HCT116 (cell line): Measurements from ENCODE around the gene CERS5. TPM values are rescaled to one million over a fixed set of nuclear protein-coding genes. Genes with fewer than 3 reads are reported as not detected.

Experiments used
- ATAC-seq: fragments of 200-7000 bp; cut with Tn5 transposase; 2 replicates; pipeline ENCODE4 v1.9.1; 2020; ENCODE audit warnings: mild to moderate bottlenecking, moderate library complexity
- BruUV-seq: library from RNA; stranded (reverse); fragments of 400-500 nt; replicated peaks from 2 replicates; lab custom pipeline; 2021; lab: Mats Ljungman, UMichigan
- CTCF ChIA-PET: fragments of 300-600 bp; sonication (Branson Sonifier 250); formaldehyde crosslinking; loops from one replicate; lab custom pipeline; 2021; ENCODE audit warnings: antibody characterized with exemption; lab: Charles Lee
- POLR2A ChIA-PET: fragments of 300-600, 350-600 bp; sonication (Branson Sonifier 250); formaldehyde crosslinking; loops from one replicate; lab custom pipeline; 2021; ENCODE audit warnings: antibody characterized with exemption; lab: Charles Lee
- RAD21 ChIA-PET, 2 experiments: fragments of 300-600 bp; sonication (Branson Sonifier 250); formaldehyde crosslinking; loops; one replicate each; lab custom pipeline; 2023; ENCODE audit warnings: low total read pairs in 2 of 2; ENCODE audit not compliant: uncharacterized antibody in 2 of 2, unreplicated experiment in 2 of 2, low non-redundant PET in 1 of 2; lab: Charles Lee
- DNase-seq: peaks from one replicate; pipeline ENCODE4 v3.0.0-alpha.2; 2010; ENCODE audit warnings: low read depth, low spot score
- H2AFZ ChIP-seq: fragments of 200-600 bp; shearing (Covaris generic), sonication (generic); 2 replicates; pipeline ENCODE4 v1.6.1; 2017; ENCODE audit warnings: low read depth, mixed run types, mixed read lengths, antibody characterized with exemption, low read length; ENCODE audit not compliant: poor library complexity, severe bottlenecking
- H3K27ac ChIP-seq: 2 replicates; pipeline ENCODE4 v1.5.1; 2012; ENCODE audit warnings: low read depth, low read length
- H3K27me3 ChIP-seq: fragments of 200-600 bp; sonication (generic); 2 replicates; pipeline ENCODE4 v1.6.1; 2016; ENCODE audit warnings: mixed run types, low read length, mixed read lengths; ENCODE audit not compliant: insufficient read depth
- H3K36me3 ChIP-seq, 2 experiments: fragments of 200-500 bp in 1 of 2; fragments of 200-600 bp in 1 of 2; sonication (Bioruptor generic) in 1 of 2; sonication (generic) in 1 of 2; 2 replicates each; pipeline versions ENCODE4 v1.5.1 to v1.6.1; 2014 to 2016; ENCODE audit warnings: low read length in 2 of 2, inconsistent platforms in 1 of 2, mixed read lengths in 1 of 2, mixed run types in 1 of 2; ENCODE audit not compliant: insufficient read depth in 2 of 2, control insufficient read depth in 1 of 2
- H3K4me1 ChIP-seq, 2 experiments: fragments of 200-600 bp in 1 of 2; sonication (generic) in 1 of 2; 2 replicates each; pipeline versions ENCODE4 v1.5.1 to v1.6.1; 2012 to 2017; ENCODE audit warnings: low read length in 2 of 2, inconsistent platforms in 1 of 2, mild to moderate bottlenecking in 1 of 2, mixed read lengths in 1 of 2, mixed run types in 1 of 2, moderate library complexity in 1 of 2; ENCODE audit not compliant: insufficient read depth in 2 of 2, control insufficient read depth in 1 of 2
- H3K4me2 ChIP-seq: fragments of 200-600 bp; sonication (generic); 2 replicates; pipeline ENCODE4 v1.6.1; 2017; ENCODE audit warnings: mixed run types, low read length, mixed read lengths
- H3K4me3 ChIP-seq, 2 experiments: fragments of 200-600 bp in 1 of 2; sonication (generic) in 1 of 2; replicated peaks in 1 of 2; 2 replicates each; pipeline ENCODE4 v1.5.1; 2011 to 2016; ENCODE audit warnings: low read length in 2 of 2, control low read depth in 1 of 2, low read depth in 1 of 2, mild to moderate bottlenecking in 1 of 2, mixed read lengths in 1 of 2, mixed run types in 1 of 2
- H3K79me2 ChIP-seq: fragments of 200-600 bp; sonication (generic); 2 replicates; pipeline ENCODE4 v1.6.1; 2017; ENCODE audit warnings: mild to moderate bottlenecking, mixed run types, low read length, moderate library complexity, mixed read lengths; ENCODE audit not compliant: insufficient read depth
- H3K9ac ChIP-seq: fragments of 200-600 bp; sonication (generic); 2 replicates; pipeline ENCODE4 v1.6.1; 2016; ENCODE audit warnings: low read length, mixed read lengths
- H3K9me2 ChIP-seq: fragments of 200-600 bp; sonication (generic), shearing (Covaris generic); 2 replicates; pipeline ENCODE4 v1.6.1; 2017; ENCODE audit warnings: mixed run types, mild to moderate bottlenecking, moderate library complexity; ENCODE audit not compliant: insufficient read depth
- H3K9me3 ChIP-seq, 2 experiments: fragments of 200-500 bp in 1 of 2; fragments of 200-600 bp in 1 of 2; sonication (Bioruptor generic) in 1 of 2; sonication (generic) in 1 of 2; 2 replicates each; pipeline ENCODE4 v1.6.1; 2014 to 2017; ENCODE audit warnings: low read length in 2 of 2, mixed read lengths in 2 of 2, inconsistent platforms in 1 of 2, low read depth in 1 of 2, mild to moderate bottlenecking in 1 of 2, mixed run types in 1 of 2, moderate library complexity in 1 of 2; ENCODE audit not compliant: control insufficient read depth in 1 of 2, insufficient read depth in 1 of 2
- H4K20me1 ChIP-seq: fragments of 200-600 bp; sonication (generic), shearing (Covaris generic); 2 replicates; pipeline ENCODE4 v1.6.1; 2017; ENCODE audit warnings: mixed run types, mild to moderate bottlenecking, moderate library complexity; ENCODE audit not compliant: insufficient read depth
- EZH2 ChIP-seq: fragments of 200-600 bp; sonication (generic); IDR thresholded peaks from 2 replicates; pipeline ENCODE4 v1.6.1; 2017; ENCODE audit warnings: antibody characterized with exemption, mixed run types
- EZH2phosphoT487 ChIP-seq: fragments of 200-600 bp; IDR thresholded peaks from 2 replicates; pipeline ENCODE4 v1.6.1; 2018; ENCODE audit warnings: antibody characterized with exemption, borderline replicate concordance
- JUND ChIP-seq: IDR thresholded peaks from 2 replicates; pipeline ENCODE4 v1.6.1; 2012
- POLR2AphosphoS5 ChIP-seq: IDR thresholded peaks from 2 replicates; pipeline ENCODE4 v1.6.1; 2011; ENCODE audit warnings: mild to moderate bottlenecking, low read depth, low read length, moderate library complexity
- TCF7L2 ChIP-seq: IDR thresholded peaks from 2 replicates; pipeline ENCODE4 v1.7.0; 2011; ENCODE audit warnings: borderline replicate concordance, inconsistent platforms; ENCODE audit not compliant: insufficient read depth, insufficient read length; ENCODE audit errors: extremely low read depth
- YY1 ChIP-seq: IDR thresholded peaks from 2 replicates; pipeline ENCODE4 v1.6.1; 2011; ENCODE audit warnings: low read length, low read depth, moderate library complexity, mild to moderate bottlenecking; ENCODE audit not compliant: insufficient replicate concordance; ENCODE audit errors: extremely low read depth
- intact Hi-C: fragments of 100-400 bp; cut with micrococcal nuclease; formaldehyde crosslinking; loops from 2 replicates; pipeline ENCODE4 v1.10.0; 2022
- total RNA-seq: library from RNA; stranded (reverse); gene quantifications from one replicate; pipeline ENCODE4 v1.2.1, GENCODE V29; 2021; ENCODE audit not compliant: unreplicated experiment
- TF ChIP-seq, protein P1 (sequence below): IDR thresholded peaks from 2 replicates; pipeline ENCODE4 v1.6.1; 2012
- TF ChIP-seq, protein P2 (sequence below), 3 experiments: fragments of 200-600 bp in 1 of 3; sonication (generic) in 1 of 3; IDR thresholded peaks in 2 of 3; conservative IDR thresholded peaks in 1 of 3; 2 replicates each; pipeline ENCODE4 v1.5.1; 2012 to 2017; ENCODE audit warnings: low read depth in 2 of 3, low read length in 2 of 3, antibody characterized with exemption in 1 of 3, borderline replicate concordance in 1 of 3, control low read depth in 1 of 3, mild to moderate bottlenecking in 1 of 3, mixed read lengths in 1 of 3, mixed run types in 1 of 3, moderate library complexity in 1 of 3; ENCODE audit not compliant: insufficient read depth in 1 of 3

Gene CERS5
- total RNA-seq, 1 experiment from 2014 or later, result 33.4 TPM

DNA sequence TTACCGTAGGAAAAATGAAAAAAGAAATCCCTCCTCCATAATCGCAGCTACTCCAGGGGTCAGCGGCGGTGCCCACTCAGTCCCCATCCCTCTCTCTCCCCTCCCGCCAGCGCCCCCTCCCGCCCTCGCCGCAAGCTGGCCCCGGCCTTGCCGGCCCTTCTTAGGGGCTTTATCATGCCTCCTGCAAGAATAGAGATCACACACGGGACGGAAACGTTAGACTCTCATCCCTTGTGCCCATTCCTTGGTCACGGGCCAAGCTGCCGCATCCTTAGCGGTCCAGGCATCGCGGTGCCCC is 55.8 kb downstream of the CERS5 start (continued):
- TF ChIP-seq EZH2 (no peak), YY1 (no peak), EZH2phosphoT487 (no peak)

DNA sequence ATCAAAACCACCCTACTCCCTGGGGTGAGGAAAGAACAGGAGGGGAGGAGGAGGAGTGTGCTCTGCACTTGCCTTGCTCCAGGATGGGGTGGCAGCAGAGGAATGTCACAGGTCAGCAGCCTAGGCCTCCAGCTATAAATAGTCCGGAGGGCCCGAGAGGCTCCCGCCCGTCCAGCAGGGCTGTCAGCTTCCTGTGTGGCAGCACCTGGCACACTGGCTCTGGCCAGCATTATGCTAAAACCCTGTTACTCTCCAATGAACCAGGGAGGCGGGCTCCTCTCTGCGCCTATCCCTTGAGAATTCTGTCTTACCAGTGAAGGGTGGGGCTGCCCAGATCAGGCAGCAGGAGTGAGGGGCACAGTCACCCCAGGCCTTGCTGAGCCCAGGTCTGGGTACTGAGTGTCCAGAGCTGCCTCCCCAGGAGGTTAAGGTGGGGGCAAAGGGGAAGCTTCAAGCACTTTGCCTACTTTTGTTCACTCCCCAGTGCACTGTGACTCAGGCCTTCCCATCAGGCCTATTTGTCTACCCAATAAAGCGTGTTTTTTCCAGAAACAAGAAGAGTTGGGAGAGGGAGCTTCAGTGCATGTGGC is 56.3 kb downstream of the CERS5 start:
- peak overlapping the region; percentile 64 for H3K4me2 ChIP-seq
- no peaks in the 10 kb centered on the region for H3K9me2 ChIP-seq
- no peaks in the 10 kb centered on the region for H3K9me3 ChIP-seq
- H3K9ac ChIP-seq, result peak overlapping the region; percentile 33
- intact Hi-C loops, result loop anchor here (2.0 to 5.0 kb wide), 2 partner anchors 56 to 201 kb away; partner anchors contain the start of gene CERS5
- peak overlapping the region in 1 of 2 experiments; percentile 36; a peak in 1 of 4 replicates for H3K4me3 ChIP-seq
- DNase-seq (no peak), ATAC-seq (no peak)
- ChIA-PET POLR2A (interaction anchor here (0.9 to 2.8 kb wide), 4 partner anchors 9 to 114 kb away, joined by 3 to 20 read pairs (median 6); partner anchors contain the start of gene SMARCD1), RAD21 (interaction anchor here (1.1 to 1.7 kb wide), 4 partner anchors 26 to 204 kb away, joined by 3 to 6 read pairs (median 4); partner anchors contain the start of genes CERS5 (in 1 of the 2) and SMARCD1 (in 1 of the 2)), CTCF (interaction anchor here (0.8 to 3.8 kb wide), 23 partner anchors 7 to 814 kb away, joined by 3 to 33 read pairs (median 5); partner anchors contain the start of genes CERS5, GPD1 and SMARCD1)
- no peak overlapping the region for H2AFZ ChIP-seq
- H3K36me3 ChIP-seq, result no peaks in the 10 kb centered on the region
- BruUV-seq, result no TSS peak
- H3K79me2 ChIP-seq, result peaks cover 30% of the 10 kb centered on the region
- TF ChIP-seq, protein P1, sequence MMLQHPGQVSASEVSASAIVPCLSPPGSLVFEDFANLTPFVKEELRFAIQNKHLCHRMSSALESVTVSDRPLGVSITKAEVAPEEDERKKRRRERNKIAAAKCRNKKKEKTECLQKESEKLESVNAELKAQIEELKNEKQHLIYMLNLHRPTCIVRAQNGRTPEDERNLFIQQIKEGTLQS, result no peak
- TF ChIP-seq, protein P2, sequence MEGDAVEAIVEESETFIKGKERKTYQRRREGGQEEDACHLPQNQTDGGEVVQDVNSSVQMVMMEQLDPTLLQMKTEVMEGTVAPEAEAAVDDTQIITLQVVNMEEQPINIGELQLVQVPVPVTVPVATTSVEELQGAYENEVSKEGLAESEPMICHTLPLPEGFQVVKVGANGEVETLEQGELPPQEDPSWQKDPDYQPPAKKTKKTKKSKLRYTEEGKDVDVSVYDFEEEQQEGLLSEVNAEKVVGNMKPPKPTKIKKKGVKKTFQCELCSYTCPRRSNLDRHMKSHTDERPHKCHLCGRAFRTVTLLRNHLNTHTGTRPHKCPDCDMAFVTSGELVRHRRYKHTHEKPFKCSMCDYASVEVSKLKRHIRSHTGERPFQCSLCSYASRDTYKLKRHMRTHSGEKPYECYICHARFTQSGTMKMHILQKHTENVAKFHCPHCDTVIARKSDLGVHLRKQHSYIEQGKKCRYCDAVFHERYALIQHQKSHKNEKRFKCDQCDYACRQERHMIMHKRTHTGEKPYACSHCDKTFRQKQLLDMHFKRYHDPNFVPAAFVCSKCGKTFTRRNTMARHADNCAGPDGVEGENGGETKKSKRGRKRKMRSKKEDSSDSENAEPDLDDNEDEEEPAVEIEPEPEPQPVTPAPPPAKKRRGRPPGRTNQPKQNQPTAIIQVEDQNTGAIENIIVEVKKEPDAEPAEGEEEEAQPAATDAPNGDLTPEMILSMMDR (IDR thresholded peaks at IDR 0.05 in 2 of 3, conservative IDR thresholded peaks at IDR 0.05 in 1 of 3; ENCODE audit: borderline replicate concordance in 1 of 3, insufficient read depth in 1 of 3, low read depth in 2 of 3, low read length in 2 of 3), result no peak
- TF ChIP-seq TCF7L2 (no peak), POLR2AphosphoS5 (no peak), JUND (no peak), YY1 (no peak)
- peak overlapping the region; percentile 21 for H3K27ac ChIP-seq
- H4K20me1 ChIP-seq, result no peaks in the 10 kb centered on the region
- H3K27me3 ChIP-seq, result no peaks in the 10 kb centered on the region
- peaks cover 20 to 22% of the 10 kb centered on the region in 2 experiments for H3K4me1 ChIP-seq
